ENCODE results near the gene FLT1.

FLT1 gene

DNA sequence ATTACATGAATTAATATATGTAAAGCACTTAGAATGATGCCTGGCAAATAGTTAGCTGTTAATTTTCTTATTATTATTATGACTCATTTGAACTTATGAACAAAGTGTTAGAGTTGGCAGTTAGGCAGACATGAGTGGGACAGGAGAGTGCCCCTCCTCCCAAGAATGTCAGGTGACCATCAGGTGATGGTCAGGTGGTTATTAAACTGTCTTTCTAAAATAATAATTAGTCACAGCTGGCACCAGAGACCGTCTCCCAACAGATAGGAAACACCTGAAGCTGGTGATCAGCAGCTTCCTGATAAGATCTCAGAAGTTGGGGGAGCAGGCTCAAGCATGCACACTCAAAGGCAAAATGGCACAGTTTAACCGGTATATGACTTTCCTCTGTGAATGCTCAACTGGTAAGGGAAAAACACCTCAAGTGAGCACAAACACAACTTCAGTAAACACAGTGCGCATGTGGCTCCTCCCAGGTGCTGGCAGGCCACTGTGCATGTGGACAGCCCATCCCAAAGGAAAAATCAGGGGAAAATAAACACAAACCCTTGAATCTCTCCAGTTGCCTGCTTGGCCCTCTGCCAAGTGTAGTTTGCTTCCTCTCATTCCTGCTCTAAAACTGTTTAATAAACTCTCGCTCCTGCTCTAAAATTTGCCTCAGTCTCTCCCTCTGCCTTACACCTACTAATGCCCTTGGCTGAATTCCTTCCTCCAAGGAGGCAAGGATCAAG lies 54.0 kb downstream of the FLT1 start:
- no peak for TF ChIP-seq CTCF (IDR thresholded peaks at IDR 0.05; ENCODE audit: low read depth, low read length)
- DNase-seq (ENCODE audit: extremely low read depth, low read depth): no peak

DNA sequence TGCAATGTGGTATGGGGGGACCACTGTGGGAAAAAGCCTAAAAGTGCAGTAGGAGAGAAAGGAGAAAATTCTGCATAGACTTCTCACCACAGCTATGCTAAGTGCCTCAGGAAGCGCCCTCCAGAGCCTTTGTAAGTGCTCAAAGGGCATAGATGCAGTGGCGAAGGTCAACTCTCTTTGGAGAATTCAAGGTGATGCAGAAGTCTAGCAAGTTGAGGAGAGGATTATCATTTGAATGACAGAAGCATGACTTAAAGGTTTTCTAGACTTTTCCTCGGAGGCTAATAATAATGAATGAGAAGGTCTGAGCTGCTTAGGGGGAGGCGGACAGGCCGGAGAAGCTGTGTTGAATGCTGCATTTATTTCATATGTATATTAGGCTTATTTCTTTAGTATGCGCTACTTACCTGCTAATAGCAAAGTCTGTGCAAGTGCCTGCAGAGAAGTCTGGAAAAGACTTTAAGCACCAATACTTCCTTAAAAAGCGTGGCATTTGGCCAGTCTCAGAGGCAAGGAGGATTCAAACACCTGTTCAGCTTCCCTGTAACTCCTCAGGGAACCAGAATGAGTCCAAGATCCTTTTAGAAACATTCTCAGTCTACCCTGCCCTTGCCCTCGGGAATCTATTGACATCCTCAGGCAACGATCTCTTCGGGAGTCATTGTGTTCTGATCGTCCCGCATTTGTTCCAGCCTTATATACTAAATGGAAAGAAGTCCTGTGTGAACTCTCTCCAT lies 56.2 kb downstream of the FLT1 start:
- DNase-seq (ENCODE audit: extremely low read depth, low read depth): no peak
- no peak for TF ChIP-seq CTCF (IDR thresholded peaks at IDR 0.05; ENCODE audit: low read depth, low read length)

DNA sequence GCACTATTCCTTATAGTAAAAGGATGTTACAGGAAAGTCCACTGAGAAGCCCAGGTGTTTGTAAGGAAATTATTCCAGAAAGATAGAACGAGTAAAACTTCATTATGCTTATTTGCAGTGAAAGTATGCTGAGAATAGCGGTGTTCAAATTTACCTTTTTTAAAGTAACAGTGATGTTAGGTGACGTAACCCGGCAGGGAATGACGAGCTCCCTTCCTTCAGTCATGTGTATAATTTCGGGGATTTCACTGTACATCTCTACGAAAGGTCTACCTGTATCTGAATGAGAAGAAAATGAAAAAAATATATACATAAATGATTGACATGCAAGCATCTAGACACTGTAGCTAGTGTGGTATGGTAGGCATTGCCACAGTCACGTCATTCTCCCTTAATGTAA lies 56.9 kb downstream of the FLT1 start:
- no peak for DNase-seq (ENCODE audit: extremely low read depth, low read depth)
- no peak for TF ChIP-seq CTCF (IDR thresholded peaks at IDR 0.05; ENCODE audit: low read depth, low read length)

DNA sequence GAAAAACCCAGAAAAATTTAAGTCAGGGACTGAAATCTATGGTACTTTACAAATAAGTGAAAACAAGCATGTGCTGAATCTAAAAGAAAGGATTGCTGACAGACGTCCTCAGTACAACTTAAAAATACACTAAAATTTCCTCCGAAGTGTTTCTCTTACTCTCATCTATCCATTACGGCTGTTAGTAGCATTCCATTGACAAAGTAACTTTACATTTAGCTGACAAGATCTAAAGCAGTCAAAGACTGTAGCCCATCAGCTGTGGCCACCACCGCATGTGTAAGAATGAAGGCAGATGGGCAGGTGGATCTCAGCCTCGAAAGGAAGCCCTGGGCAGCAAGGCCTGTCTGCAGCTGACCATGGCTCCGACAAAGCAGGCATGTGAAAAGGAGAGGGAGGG lies 59.0 kb downstream of the FLT1 start:
- DNase-seq (ENCODE audit: extremely low read depth, low read depth): no peak
- no peak for TF ChIP-seq CTCF (IDR thresholded peaks at IDR 0.05; ENCODE audit: low read depth, low read length)

DNA sequence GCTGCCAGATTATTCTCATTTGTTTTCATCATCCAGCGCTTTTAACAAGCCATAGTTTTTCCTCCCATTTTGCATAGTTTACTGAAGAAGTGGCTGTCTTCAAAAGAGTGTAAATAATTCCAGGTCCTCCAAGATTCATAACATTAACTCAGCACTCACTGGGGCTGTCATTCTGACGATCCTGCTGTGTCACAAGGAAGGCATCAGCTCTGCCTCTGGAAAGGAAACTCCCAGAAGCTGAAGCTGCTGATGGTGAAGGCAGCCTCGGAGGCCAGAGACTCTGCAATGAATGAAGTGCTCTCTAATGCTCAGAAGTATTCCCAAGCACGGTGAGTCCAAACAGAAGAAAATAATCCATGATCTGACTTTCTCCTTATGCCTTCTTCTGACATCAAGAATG lies 60.0 kb downstream of the FLT1 start:
- no peak for DNase-seq (ENCODE audit: extremely low read depth, low read depth)
- TF ChIP-seq CTCF (IDR thresholded peaks at IDR 0.05; ENCODE audit: low read depth, low read length): no peak

DNA sequence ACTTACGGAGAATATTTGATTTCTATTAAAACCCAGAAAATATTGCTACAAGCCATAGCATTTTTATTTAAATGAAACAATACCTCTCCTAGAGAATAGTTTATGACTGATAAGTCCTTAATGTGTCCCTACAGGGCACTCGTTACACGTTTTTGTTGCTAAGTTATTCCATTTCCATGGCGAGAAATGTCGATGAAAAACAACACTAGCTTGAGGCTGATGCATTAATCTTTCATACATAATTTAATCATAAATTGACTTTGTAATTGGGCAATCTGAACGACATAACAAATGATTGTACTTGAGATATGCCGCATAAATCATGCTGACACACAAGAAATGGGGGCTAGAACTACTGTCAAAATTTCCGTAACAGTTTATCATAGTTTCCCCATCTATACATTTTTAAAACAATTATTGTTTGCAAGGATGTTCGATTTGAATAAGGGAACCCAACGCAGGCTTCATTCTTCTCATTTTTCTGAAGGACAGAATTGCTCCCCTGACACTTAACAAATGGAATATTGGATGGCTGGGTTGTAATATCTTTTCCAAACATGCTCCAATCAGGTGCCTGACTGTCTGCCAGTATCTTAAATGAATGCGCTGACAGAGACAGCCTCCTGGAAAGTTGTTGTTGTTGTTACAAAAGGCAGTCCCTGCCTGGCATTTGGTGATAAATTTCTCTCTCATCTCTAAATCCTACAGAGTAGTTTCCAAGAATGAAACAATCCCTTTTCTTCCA lies 61.9 kb downstream of the FLT1 start:
- TF ChIP-seq CTCF (IDR thresholded peaks at IDR 0.05; ENCODE audit: low read depth, low read length): no peak
- DNase-seq (ENCODE audit: extremely low read depth, low read depth): no peak

Data from AG09319 (cell line).